Dendritic cell treated with granulocyte-macrophage colony-stimulating factor and Interleukin-4, amounts not matched to agents 40 ng/mL and 50 ng/mL, for 4 days (primary cell): ENCODE measurements around the gene CIROP.
"Not testable (repeated sequence)": the region's sequence is repeated elsewhere in the genome, so short reads cannot be mapped to it uniquely, and the experiment has no call there.

Source experiments
- H3K27ac Mint-ChIP-seq: one replicate; pipeline ENCODE4 v1.8.0; 2022; ENCODE audit warnings: mild to moderate bottlenecking, mixed read lengths
- H3K27me3 Mint-ChIP-seq: one replicate; pipeline ENCODE4 v1.8.0; 2022; ENCODE audit warnings: mild to moderate bottlenecking, mixed read lengths
- H3K36me3 Mint-ChIP-seq: one replicate; pipeline ENCODE4 v1.8.0; 2022; ENCODE audit warnings: low read depth, mixed read lengths
- H3K4me1 Mint-ChIP-seq: one replicate; pipeline ENCODE4 v1.8.0; 2022; ENCODE audit warnings: low read depth, mixed read lengths
- H3K4me3 Mint-ChIP-seq: one replicate; pipeline ENCODE4 v1.8.0; 2022; ENCODE audit warnings: mild to moderate bottlenecking, moderate library complexity, mixed read lengths
- H3K9me3 Mint-ChIP-seq: one replicate; pipeline ENCODE4 v1.8.0; 2022; ENCODE audit warnings: mixed read lengths
- intact Hi-C: fragments of 100-400 bp; cut with micrococcal nuclease; formaldehyde crosslinking; loops from one replicate; pipeline ENCODE4 v1.15.0; 2022

The CIROP gene

GRCh38 chr14:23114120-23114458 is 9.3 kb upstream of the CIROP start:
- Mint-ChIP-seq H3K27ac (peak overlapping the region; percentile 12), H3K9me3 (no peaks in the 10 kb centered on the region), H3K4me3 (no peak overlapping the region), H3K4me1 (peaks cover 24% of the 10 kb centered on the region), H3K36me3 (no peaks in the 10 kb centered on the region), H3K27me3 (peaks cover 11% of the 10 kb centered on the region)
- intact Hi-C loops: no loop called here

- Mint-ChIP-seq H3K4me1 (peaks cover 19% of the 10 kb centered on the region), H3K27ac (no peak overlapping the region), H3K9me3 (no peaks in the 10 kb centered on the region), H3K4me3 (no peak overlapping the region), H3K27me3 (peaks cover 11% of the 10 kb centered on the region), H3K36me3 (no peaks in the 10 kb centered on the region)
- intact Hi-C loops: no loop called here
These were observed 8.8 kb upstream of the CIROP start for GRCh38 chr14:23113431-23114119.

GRCh38 chr14:23112359-23113178 is 7.8 kb upstream of the CIROP start:
- peaks cover 9% of the 10 kb centered on the region for H3K4me1 Mint-ChIP-seq
- H3K27me3 Mint-ChIP-seq: peaks cover 9% of the 10 kb centered on the region
- intact Hi-C loops: no loop called here
- H3K9me3 Mint-ChIP-seq: no peaks in the 10 kb centered on the region
- H3K36me3 Mint-ChIP-seq: no peaks in the 10 kb centered on the region
- H3K27ac Mint-ChIP-seq: no peak overlapping the region
- no peak overlapping the region for H3K4me3 Mint-ChIP-seq

GRCh38 chr14:23110579-23111365 is 6.0 kb upstream of the CIROP start:
- Mint-ChIP-seq H3K27me3 (peaks cover 7% of the 10 kb centered on the region), H3K4me3 (no peak overlapping the region), H3K4me1 (peaks cover 14% of the 10 kb centered on the region), H3K36me3 (no peaks in the 10 kb centered on the region), H3K9me3 (no peaks in the 10 kb centered on the region), H3K27ac (no peak overlapping the region)
- intact Hi-C loops: no loop called here

GRCh38 chr14:23109769-23110168 is 5.0 kb upstream of the CIROP start:
- Mint-ChIP-seq H3K27me3 (peaks cover 7% of the 10 kb centered on the region), H3K27ac (no peak overlapping the region), H3K36me3 (no peaks in the 10 kb centered on the region), H3K4me1 (peaks cover 23% of the 10 kb centered on the region), H3K9me3 (no peaks in the 10 kb centered on the region), H3K4me3 (no peak overlapping the region)
- intact Hi-C loops: loop anchor here (1.0 kb wide), 1 partner anchor 40 kb away; no protein-coding TSS in a partner anchor

GRCh38 chr14:23108169-23108568 is 3.4 kb upstream of the CIROP start:
- H3K27me3 Mint-ChIP-seq, H3K36me3 Mint-ChIP-seq, H3K9me3 Mint-ChIP-seq, intact Hi-C loops, H3K27ac Mint-ChIP-seq, H3K4me3 Mint-ChIP-seq: not testable (repeated sequence)
- peaks cover 36% of the 10 kb centered on the region for H3K4me1 Mint-ChIP-seq

GRCh38 chr14:23107620-23108019 is 2.8 kb upstream of the CIROP start:
- intact Hi-C loops, H3K27ac Mint-ChIP-seq, H3K27me3 Mint-ChIP-seq, H3K36me3 Mint-ChIP-seq, H3K9me3 Mint-ChIP-seq, H3K4me3 Mint-ChIP-seq: not testable (repeated sequence)
- H3K4me1 Mint-ChIP-seq: peaks cover 40% of the 10 kb centered on the region

GRCh38 chr14:23106747-23107045 is 1.9 kb upstream of the CIROP start:
- peaks cover 49% of the 10 kb centered on the region for H3K4me1 Mint-ChIP-seq
- intact Hi-C loops: no loop called here
- H3K27me3 Mint-ChIP-seq: no peaks in the 10 kb centered on the region
- H3K9me3 Mint-ChIP-seq: no peaks in the 10 kb centered on the region
- peak overlapping the region; percentile 72 for H3K27ac Mint-ChIP-seq
- no peaks in the 10 kb centered on the region for H3K36me3 Mint-ChIP-seq
- H3K4me3 Mint-ChIP-seq: no peak overlapping the region

- Mint-ChIP-seq H3K36me3 (no peaks in the 10 kb centered on the region), H3K27me3 (no peaks in the 10 kb centered on the region), H3K9me3 (no peaks in the 10 kb centered on the region), H3K27ac (peak overlapping the region; percentile 65), H3K4me1 (peaks cover 62% of the 10 kb centered on the region), H3K4me3 (no peak overlapping the region)
- intact Hi-C loops: no loop called here
These were observed 597 bp upstream of the CIROP start for GRCh38 chr14:23105348-23105824.

- Mint-ChIP-seq H3K27ac (peak overlapping the region; percentile 65), H3K9me3 (no peaks in the 10 kb centered on the region), H3K4me1 (peaks cover 74% of the 10 kb centered on the region), H3K36me3 (no peaks in the 10 kb centered on the region), H3K4me3 (no peak overlapping the region), H3K27me3 (no peaks in the 10 kb centered on the region)
- intact Hi-C loops: no loop called here
These were observed 659 bp downstream of the CIROP start for GRCh38 chr14:23104070-23104590.

GRCh38 chr14:23103581-23103980 is 1.2 kb downstream of the CIROP start:
- intact Hi-C loops: no loop called here
- Mint-ChIP-seq H3K4me1 (peaks cover 75% of the 10 kb centered on the region), H3K4me3 (no peak overlapping the region), H3K27ac (peak overlapping the region; percentile 65), H3K9me3 (no peaks in the 10 kb centered on the region), H3K36me3 (no peaks in the 10 kb centered on the region), H3K27me3 (no peaks in the 10 kb centered on the region)

GRCh38 chr14:23102801-23103200 is 2.0 kb downstream of the CIROP start:
- Mint-ChIP-seq H3K9me3 (no peaks in the 10 kb centered on the region), H3K4me3 (no peak overlapping the region), H3K4me1 (peaks cover 78% of the 10 kb centered on the region), H3K27me3 (no peaks in the 10 kb centered on the region), H3K27ac (peak overlapping the region; percentile 66), H3K36me3 (no peaks in the 10 kb centered on the region)
- intact Hi-C loops: no loop called here

- intact Hi-C loops: no loop called here
These were observed 2.7 kb downstream of the CIROP start for GRCh38 chr14:23101986-23102625.

More at GRCh38 chr14:23101986-23102625, 2.7 kb downstream of the CIROP start:
- no peaks in the 10 kb centered on the region for H3K9me3 Mint-ChIP-seq
- no peak overlapping the region for H3K4me3 Mint-ChIP-seq
- peaks cover 83% of the 10 kb centered on the region for H3K4me1 Mint-ChIP-seq
- H3K27me3 Mint-ChIP-seq: no peaks in the 10 kb centered on the region
- no peaks in the 10 kb centered on the region for H3K36me3 Mint-ChIP-seq
- H3K27ac Mint-ChIP-seq: peak overlapping the region; percentile 66
